H9 (cell line): ENCODE measurements around the gene FNIP2. TPM values are rescaled to one million over a fixed set of nuclear protein-coding genes. Genes with fewer than 3 reads are reported as not detected.

Experiments used
- DNase-seq: peaks from one replicate; pipeline ENCODE4 v3.0.0-alpha.2; 2017
- H2AFZ ChIP-seq: one replicate; pipeline ENCODE4 v1.6.1; 2013; ENCODE audit warnings: mild to moderate bottlenecking, low read length, control low read depth, moderate library complexity
- H2AK5ac ChIP-seq: 2 replicates; pipeline ENCODE4 v1.6.1; 2013; ENCODE audit warnings: low read length, control low read depth, mixed read lengths; ENCODE audit not compliant: insufficient read length
- H2BK120ac ChIP-seq: one replicate; pipeline ENCODE4 v1.6.1; 2013; ENCODE audit warnings: low read depth, mild to moderate bottlenecking, low read length, control low read depth, inconsistent platforms; ENCODE audit not compliant: poor library complexity, severe bottlenecking
- H2BK12ac ChIP-seq: 2 replicates; pipeline ENCODE4 v1.6.1; 2013; ENCODE audit warnings: low read length, control low read depth, mixed read lengths, low read depth; ENCODE audit not compliant: insufficient read length
- H2BK15ac ChIP-seq: 2 replicates; pipeline ENCODE4 v1.6.1; 2013; ENCODE audit warnings: low read depth, low read length, control low read depth
- H2BK20ac ChIP-seq: one replicate; pipeline ENCODE4 v1.6.1; 2013; ENCODE audit warnings: low read depth, mild to moderate bottlenecking, low read length, control low read depth, inconsistent platforms; ENCODE audit not compliant: poor library complexity, severe bottlenecking
- H2BK5ac ChIP-seq: 2 replicates; pipeline ENCODE4 v1.6.1; 2013; ENCODE audit warnings: low read length, control low read depth, mixed read lengths; ENCODE audit not compliant: insufficient read length
- H3K14ac ChIP-seq: 2 replicates; pipeline ENCODE4 v1.6.1; 2013; ENCODE audit warnings: low read length, control low read depth; ENCODE audit not compliant: insufficient read depth
- H3K18ac ChIP-seq: 2 replicates; pipeline ENCODE4 v1.6.1; 2013; ENCODE audit warnings: low read depth, mild to moderate bottlenecking, mixed read lengths, low read length, control low read depth; ENCODE audit not compliant: insufficient read length
- H3K23ac ChIP-seq: 2 replicates; pipeline ENCODE4 v1.6.1; 2013; ENCODE audit warnings: low read length, control low read depth, mixed read lengths, low read depth; ENCODE audit not compliant: insufficient read length
- H3K23me2 ChIP-seq: 2 replicates; pipeline ENCODE4 v1.6.1; 2013; ENCODE audit warnings: low read depth, mild to moderate bottlenecking, mixed read lengths, low read length, control low read depth; ENCODE audit not compliant: insufficient read length, poor library complexity, severe bottlenecking
- H3K27ac ChIP-seq: 2 replicates; pipeline ENCODE4 v1.5.1; 2013; ENCODE audit warnings: low read length, control low read depth, mixed read lengths, low read depth; ENCODE audit not compliant: insufficient read length
- H3K27me3 ChIP-seq: 2 replicates; pipeline ENCODE4 v1.6.1; 2013; ENCODE audit warnings: low read length, control low read depth, inconsistent platforms; ENCODE audit not compliant: insufficient read depth
- H3K4ac ChIP-seq: 2 replicates; pipeline ENCODE4 v1.6.1; 2013; ENCODE audit warnings: low read depth, mild to moderate bottlenecking, control low read depth, inconsistent platforms, low read length, moderate library complexity
- H3K4me1 ChIP-seq: 2 replicates; pipeline ENCODE4 v1.6.1; 2013; ENCODE audit warnings: low read length, control low read depth, inconsistent platforms; ENCODE audit not compliant: insufficient read depth
- H3K4me2 ChIP-seq: 2 replicates; pipeline ENCODE4 v1.6.1; 2013; ENCODE audit warnings: low read length, control low read depth, mixed read lengths; ENCODE audit not compliant: insufficient read length, insufficient read depth
- H3K56ac ChIP-seq: 2 replicates; pipeline ENCODE4 v1.6.1; 2013; ENCODE audit warnings: low read depth, mild to moderate bottlenecking, mixed read lengths, low read length, control low read depth; ENCODE audit not compliant: insufficient read length
- H3K79me1 ChIP-seq: 2 replicates; pipeline ENCODE4 v1.6.1; 2013; ENCODE audit warnings: low read depth, mild to moderate bottlenecking, moderate library complexity, low read length, control low read depth, inconsistent platforms; ENCODE audit not compliant: insufficient read depth, poor library complexity, severe bottlenecking
- H3K79me2 ChIP-seq: 2 replicates; pipeline ENCODE4 v1.6.1; 2013; ENCODE audit warnings: low read length, control low read depth, inconsistent platforms; ENCODE audit not compliant: insufficient read depth
- H3K9ac ChIP-seq: 2 replicates; pipeline ENCODE4 v1.6.1; 2013; ENCODE audit warnings: low read length, control low read depth, mixed read lengths; ENCODE audit not compliant: insufficient read length; ENCODE audit errors: extremely low read depth
- H3K9me3 ChIP-seq: one replicate; pipeline ENCODE4 v1.6.1; 2013; ENCODE audit warnings: low read depth, low read length, inconsistent platforms; ENCODE audit not compliant: control insufficient read depth
- H3T11ph ChIP-seq: one replicate; pipeline ENCODE4 v1.6.1; 2013; ENCODE audit warnings: mild to moderate bottlenecking, low read length, control low read depth, inconsistent platforms
- H4K20me1 ChIP-seq: one replicate; pipeline ENCODE4 v1.6.1; 2013; ENCODE audit not compliant: control insufficient read depth, insufficient read length, insufficient read depth
- H4K5ac ChIP-seq: 2 replicates; pipeline ENCODE4 v1.6.1; 2013; ENCODE audit warnings: low read depth, mild to moderate bottlenecking, mixed read lengths, low read length, control low read depth; ENCODE audit not compliant: insufficient read length
- H4K8ac ChIP-seq: replicated peaks from 2 replicates; pipeline ENCODE4 v1.6.1; 2013; ENCODE audit warnings: low read length, control low read depth, mixed read lengths, low read depth; ENCODE audit not compliant: insufficient read length
- H4K91ac ChIP-seq: 2 replicates; pipeline ENCODE4 v1.6.1; 2013; ENCODE audit warnings: low read depth, mild to moderate bottlenecking, moderate library complexity, mixed read lengths, low read length, control low read depth; ENCODE audit not compliant: insufficient read length
- H3K27ac Mint-ChIP-seq, 3 experiments: 2 replicates in 2 of 3; 3 replicates in 1 of 3; pipeline ENCODE4 v1.8.0; 2020 to 2021; ENCODE audit warnings: mixed read lengths in 3 of 3, mild to moderate bottlenecking in 1 of 3, moderate library complexity in 1 of 3
- H3K27me3 Mint-ChIP-seq: 2 replicates; pipeline ENCODE4 v1.8.0; 2021; ENCODE audit warnings: low read depth, mild to moderate bottlenecking, moderate library complexity, mixed read lengths
- H3K36me3 Mint-ChIP-seq, 3 experiments: 2 replicates in 2 of 3; 3 replicates in 1 of 3; pipeline ENCODE4 v1.8.0; 2020 to 2021; ENCODE audit warnings: low read depth in 3 of 3, mixed read lengths in 3 of 3; ENCODE audit not compliant: insufficient read depth in 1 of 3
- H3K4me1 Mint-ChIP-seq, 2 experiments: 2 replicates each; pipeline ENCODE4 v1.8.0; 2020; ENCODE audit warnings: mixed read lengths in 2 of 2
- H3K4me3 Mint-ChIP-seq, 2 experiments: 2 replicates in 1 of 2; 3 replicates in 1 of 2; pipeline ENCODE4 v1.8.0; 2020 to 2021; ENCODE audit warnings: mild to moderate bottlenecking in 2 of 2, mixed read lengths in 2 of 2, moderate library complexity in 1 of 2
- H3K9me3 Mint-ChIP-seq, 2 experiments: 2 replicates in 1 of 2; 3 replicates in 1 of 2; pipeline ENCODE4 v1.8.0; 2020; ENCODE audit warnings: mild to moderate bottlenecking in 2 of 2, mixed read lengths in 2 of 2, moderate library complexity in 1 of 2
- CTCF ChIP-seq: fragments of 200-600 bp; sonication (generic); conservative IDR thresholded peaks from 3 replicates; pipeline ENCODE4 v1.8.0; 2021; ENCODE audit warnings: antibody characterized with exemption, mild to moderate bottlenecking
- WGBS: extraction: QIAGEN DNeasy Blood & Tissue Kit; methylation state at CpG from one replicate; pipeline ENCODE4 v1.1.7; 2013; ENCODE audit warnings: missing lambda C conversion rate, low lambda C conversion rate, mixed read lengths; ENCODE audit not compliant: insufficient read length; ENCODE audit errors: extremely low coverage; 5-methylcytosine and 5-hydroxymethylcytosine counted together
- total RNA-seq: library from RNA; stranded (reverse); gene quantifications from 2 replicates; pipeline ENCODE4 v1.2.1, GENCODE V29; 2021

The FNIP2 gene
- total RNA-seq, 1 experiment from 2014 or later = 9.6 TPM

DNA sequence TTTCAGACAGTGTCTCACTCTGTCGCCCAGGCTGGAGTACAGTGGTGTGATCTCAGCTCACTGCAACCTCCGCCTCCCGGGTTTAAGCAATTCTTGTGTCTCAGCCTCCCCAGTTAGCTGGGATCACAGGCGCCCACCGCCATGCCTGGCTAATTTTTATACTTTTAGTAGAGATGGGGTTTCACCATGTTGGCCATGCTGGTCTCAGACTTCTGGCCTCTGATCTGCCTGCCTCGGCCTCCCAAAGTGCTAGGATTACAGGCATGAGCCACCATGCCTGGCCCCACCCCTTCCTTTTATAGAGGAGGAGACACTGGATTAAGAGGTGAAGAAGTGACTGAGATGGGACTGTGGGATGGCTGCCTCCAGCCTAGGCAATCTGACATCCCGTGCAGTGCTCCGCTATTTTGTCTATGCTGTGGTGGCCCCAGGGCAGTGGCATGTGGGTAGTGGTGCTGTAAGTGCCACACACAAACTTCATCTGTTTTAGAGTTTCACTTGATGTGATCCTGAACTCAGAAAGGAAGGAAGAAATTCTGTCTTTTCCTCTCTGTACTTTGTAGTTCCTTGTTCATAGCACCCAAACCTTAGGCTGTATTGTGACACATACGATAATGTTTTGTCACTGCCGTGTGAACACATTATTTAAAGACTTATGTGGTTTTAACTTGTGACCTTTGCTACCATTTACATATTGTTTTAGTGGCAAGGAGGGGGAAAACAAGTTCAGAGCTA lies 48.9 kb downstream of the FNIP2 start:
- Histone ChIP-seq H3K4me1 (peaks cover 2% of the 10 kb centered on the region; the same call in 1 of the 2 replicates), H2BK120ac (no peak overlapping the region), H3K23ac (no peak overlapping the region), H4K5ac (no peak overlapping the region), H3K79me2 (no peaks in the 10 kb centered on the region), H3K27me3 (no peaks in the 10 kb centered on the region), H3K56ac (no peak overlapping the region), H3K4ac (no peak overlapping the region), H3K18ac (no peak overlapping the region), H2BK15ac (no peak overlapping the region), H2BK12ac (no peak overlapping the region), H3K9me3 (no peaks in the 10 kb centered on the region), H3K79me1 (no peaks in the 10 kb centered on the region), H2BK20ac (no peak overlapping the region), H2AFZ (no peak overlapping the region), H3K9ac (no peak overlapping the region), H2AK5ac (no peak overlapping the region), H3K4me2 (no peak overlapping the region), H3K23me2 (no peaks in the 10 kb centered on the region), H4K91ac (no peak overlapping the region), H4K8ac (no peak overlapping the region), H3T11ph (no peak overlapping the region), H3K27ac (no peak overlapping the region), H4K20me1 (no peaks in the 10 kb centered on the region), H3K14ac (no peak overlapping the region), H2BK5ac (no peak overlapping the region)
- no peaks in the 10 kb centered on the region for H3K36me3 Mint-ChIP-seq
- no peaks in the 10 kb centered on the region for H3K9me3 Mint-ChIP-seq
- H3K4me1 Mint-ChIP-seq = peaks cover 16 to 21% of the 10 kb centered on the region in 2 experiments
- H3K4me3 Mint-ChIP-seq = no peak overlapping the region
- no peak for DNase-seq
- no peaks in the 10 kb centered on the region for H3K27me3 Mint-ChIP-seq
- no CpG with 5 or more reads among the region's 10 CpGs for WGBS
- no peak overlapping the region; a peak in 1 of 7 replicates for H3K27ac Mint-ChIP-seq
- TF ChIP-seq CTCF = no peak
